Endothelial cell of umbilical vein (primary cell): ENCODE results near the gene ACTR2. TPM values are rescaled to one million over a fixed set of nuclear protein-coding genes. Genes with fewer than 3 reads are reported as not detected.

Source experiments
- BruUV-seq: library from RNA; stranded (reverse); fragments of 400-500 nt; replicated peaks from 2 replicates; lab custom pipeline; 2021; lab: Mats Ljungman, UMichigan
- CTCF ChIA-PET: fragments of 300-600, 350-600 bp; sonication (Branson Sonifier 250); formaldehyde crosslinking; loops from one replicate; lab custom pipeline; 2021; ENCODE audit warnings: antibody characterized with exemption, inconsistent platforms; lab: Charles Lee
- POLR2A ChIA-PET: fragments of 300-600, 350-600 bp; sonication (Branson Sonifier 250); formaldehyde crosslinking; loops from one replicate; lab custom pipeline; 2021; ENCODE audit warnings: antibody characterized with exemption, inconsistent platforms; lab: Charles Lee
- DNase-seq: peaks from one replicate; pipeline ENCODE4 v3.0.0-alpha.2; 2011; ENCODE audit warnings: low read depth, low spot score
- FAIRE-seq: peaks from 2 replicates; lab custom pipeline; 2011; peaks lifted over from hg19 to GRCh38; lab: Jason Lieb, UNC
- H2AFZ ChIP-seq: 2 replicates; pipeline ENCODE4 v1.6.0; 2012; ENCODE audit warnings: low read depth, low read length, control low read depth, inconsistent platforms
- H3K27ac ChIP-seq: 2 replicates; pipeline ENCODE4 v1.5.1; 2011; ENCODE audit warnings: low read depth, mild to moderate bottlenecking, control low read depth, low read length, moderate library complexity; ENCODE audit not compliant: insufficient read depth
- H3K27me3 ChIP-seq, 2 experiments: 2 replicates each; pipeline versions ENCODE4 v1.6.0 to v1.6.1; 2011; ENCODE audit warnings: low read length in 2 of 2, mixed read lengths in 1 of 2; ENCODE audit not compliant: control insufficient read depth in 2 of 2, insufficient read depth in 2 of 2
- H3K36me3 ChIP-seq, 2 experiments: 2 replicates in 1 of 2; 3 replicates in 1 of 2; pipeline ENCODE4 v1.5.1; 2011; ENCODE audit warnings: low read length in 2 of 2, mild to moderate bottlenecking in 1 of 2, moderate library complexity in 1 of 2; ENCODE audit not compliant: control insufficient read depth in 2 of 2, insufficient read depth in 2 of 2; ENCODE audit errors: extremely low read depth in 1 of 2
- H3K4me1 ChIP-seq: 3 replicates; pipeline ENCODE4 v1.5.1; 2011; ENCODE audit warnings: mild to moderate bottlenecking, low read length; ENCODE audit not compliant: control insufficient read depth, insufficient read depth; ENCODE audit errors: extremely low read depth
- H3K4me2 ChIP-seq: 2 replicates; pipeline ENCODE4 v1.6.1; 2011; ENCODE audit warnings: low read length, control low read depth, mixed read lengths; ENCODE audit not compliant: insufficient read depth
- H3K4me3 ChIP-seq, 3 experiments: fragments of 200-600 bp in 1 of 3; sonication (generic), shearing (Covaris generic) in 1 of 3; replicated peaks in 1 of 3; 2 replicates each; pipeline ENCODE4 v1.5.1; 2011 to 2016; ENCODE audit warnings: control low read depth in 3 of 3, low read length in 3 of 3, mild to moderate bottlenecking in 2 of 3, inconsistent platforms in 1 of 3, low read depth in 1 of 3, moderate library complexity in 1 of 3; ENCODE audit not compliant: insufficient read depth in 1 of 3
- H3K79me2 ChIP-seq: 2 replicates; pipeline ENCODE4 v1.6.0; 2012; ENCODE audit warnings: low read length, inconsistent platforms; ENCODE audit not compliant: control insufficient read depth, insufficient read depth
- H3K9ac ChIP-seq: replicated peaks from 2 replicates; pipeline ENCODE3; 2011; ENCODE audit warnings: low read length, control low read depth; ENCODE audit not compliant: insufficient read depth; ENCODE audit errors: extremely low read depth
- H3K9me1 ChIP-seq: replicated peaks from 3 replicates; pipeline ENCODE4 v1.6.0; 2011; ENCODE audit warnings: mild to moderate bottlenecking, low read length; ENCODE audit not compliant: control insufficient read depth, insufficient read depth; ENCODE audit errors: extremely low read depth
- H3K9me3 ChIP-seq: replicated peaks from 2 replicates; pipeline ENCODE4 v1.5.1; 2012; ENCODE audit warnings: low read length, inconsistent platforms; ENCODE audit not compliant: control insufficient read depth, insufficient read depth
- H4K20me1 ChIP-seq: replicated peaks from 2 replicates; pipeline ENCODE3; 2011; ENCODE audit warnings: mild to moderate bottlenecking, low read length; ENCODE audit not compliant: control insufficient read depth, insufficient read depth; ENCODE audit errors: extremely low read depth
- EZH2 ChIP-seq: IDR thresholded peaks from 2 replicates; pipeline ENCODE4 v1.6.1; 2012; ENCODE audit warnings: borderline replicate concordance, low read depth, mild to moderate bottlenecking, moderate library complexity, low read length, inconsistent platforms; ENCODE audit not compliant: severe bottlenecking
- FOS ChIP-seq: IDR thresholded peaks from 2 replicates; pipeline ENCODE4 v1.6.1; 2011; ENCODE audit warnings: mild to moderate bottlenecking, low read length, moderate library complexity, borderline replicate concordance; ENCODE audit not compliant: insufficient read depth
- GATA2 ChIP-seq: IDR thresholded peaks from 2 replicates; pipeline ENCODE4 v1.7.0; 2011; ENCODE audit warnings: low read depth, mild to moderate bottlenecking, moderate library complexity, mixed read lengths, low read length; ENCODE audit not compliant: insufficient read length, insufficient read depth
- JUN ChIP-seq: IDR thresholded peaks from 2 replicates; pipeline ENCODE4 v1.6.1; 2011; ENCODE audit warnings: borderline replicate concordance, low read depth; ENCODE audit not compliant: insufficient read length, insufficient read depth
- POLR2AphosphoS5 ChIP-seq: IDR thresholded peaks from 2 replicates; pipeline ENCODE4 v1.6.1; 2012; ENCODE audit warnings: low read depth, mild to moderate bottlenecking, control low read depth, low read length, moderate library complexity; ENCODE audit not compliant: insufficient read depth
- dilution Hi-C: fragments of 300-500 bp; cut with MboI; formaldehyde crosslinking; loops from one replicate; pipeline ENCODE4 v1.15.0; 2019; ENCODE audit warnings: low sequenced_read_pairs; ENCODE audit not compliant: extremely low pct_ligation_motif_present
- intact Hi-C: fragments of 100-400 bp; cut with micrococcal nuclease; formaldehyde crosslinking; loops from one replicate; pipeline ENCODE4 v1.10.0; 2022
- polyA plus RNA-seq, 4 experiments: library from polyadenylated mRNA; depleted of rRNA in 3 of 4; stranded (reverse) in 3 of 4; unstranded in 1 of 4; fragments of >200 nt; gene quantifications; 2 replicates each; pipeline versions ENCODE4 v1.2.1 to v1.2.3, GENCODE V29; 2011 to 2012; ENCODE audit warnings: missing spikeins in 1 of 4
- total RNA-seq: library from RNA; stranded (reverse); gene quantifications from 2 replicates; pipeline ENCODE4 v1.2.3, GENCODE V29; 2021
- TF ChIP-seq, protein P1 (sequence below), 2 donors: IDR thresholded peaks; 1 replicate in 1 of 2; 2 replicates in 1 of 2; pipeline ENCODE4 v1.5.1; 2011; ENCODE audit warnings: low read length in 2 of 2, mild to moderate bottlenecking in 2 of 2, moderate library complexity in 2 of 2, control low read depth in 1 of 2, inconsistent platforms in 1 of 2, low read depth in 1 of 2; ENCODE audit not compliant: insufficient read depth in 1 of 2; ENCODE audit errors: extremely low read depth in 1 of 2
- TF ChIP-seq, protein P2 (sequence below): IDR thresholded peaks from 2 replicates; pipeline ENCODE4 v1.6.1; 2011; ENCODE audit not compliant: insufficient read depth, insufficient read length

The ACTR2 gene
- total and polyA plus RNA-seq, 2 donors (not counting 3 experiments of a cell fraction or from before 2014, with no cell fraction given), result 48.7 to 287 TPM

GRCh38 chr2:65186872-65187851 is 40.5 kb upstream of the ACTR2 start:
- TF ChIP-seq FOS (no peak), GATA2 (no peak), POLR2AphosphoS5 (no peak), JUN (no peak), EZH2 (no peak)
- TF ChIP-seq, protein P1, sequence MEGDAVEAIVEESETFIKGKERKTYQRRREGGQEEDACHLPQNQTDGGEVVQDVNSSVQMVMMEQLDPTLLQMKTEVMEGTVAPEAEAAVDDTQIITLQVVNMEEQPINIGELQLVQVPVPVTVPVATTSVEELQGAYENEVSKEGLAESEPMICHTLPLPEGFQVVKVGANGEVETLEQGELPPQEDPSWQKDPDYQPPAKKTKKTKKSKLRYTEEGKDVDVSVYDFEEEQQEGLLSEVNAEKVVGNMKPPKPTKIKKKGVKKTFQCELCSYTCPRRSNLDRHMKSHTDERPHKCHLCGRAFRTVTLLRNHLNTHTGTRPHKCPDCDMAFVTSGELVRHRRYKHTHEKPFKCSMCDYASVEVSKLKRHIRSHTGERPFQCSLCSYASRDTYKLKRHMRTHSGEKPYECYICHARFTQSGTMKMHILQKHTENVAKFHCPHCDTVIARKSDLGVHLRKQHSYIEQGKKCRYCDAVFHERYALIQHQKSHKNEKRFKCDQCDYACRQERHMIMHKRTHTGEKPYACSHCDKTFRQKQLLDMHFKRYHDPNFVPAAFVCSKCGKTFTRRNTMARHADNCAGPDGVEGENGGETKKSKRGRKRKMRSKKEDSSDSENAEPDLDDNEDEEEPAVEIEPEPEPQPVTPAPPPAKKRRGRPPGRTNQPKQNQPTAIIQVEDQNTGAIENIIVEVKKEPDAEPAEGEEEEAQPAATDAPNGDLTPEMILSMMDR (IDR thresholded peaks at IDR 0.05; ENCODE audit: extremely low read depth in 1 of 2, insufficient read depth in 1 of 2, low read depth in 1 of 2, low read length in 2 of 2), result peak; percentile 87 to 90
- TF ChIP-seq, protein P2, sequence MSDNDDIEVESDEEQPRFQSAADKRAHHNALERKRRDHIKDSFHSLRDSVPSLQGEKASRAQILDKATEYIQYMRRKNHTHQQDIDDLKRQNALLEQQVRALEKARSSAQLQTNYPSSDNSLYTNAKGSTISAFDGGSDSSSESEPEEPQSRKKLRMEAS, result no peak
- Histone ChIP-seq H3K9ac (no peak overlapping the region), H3K4me2 (peak overlapping the region; percentile 9), H3K36me3 (no peaks in the 10 kb centered on the region), H3K9me3 (no peaks in the 10 kb centered on the region), H2AFZ (peak overlapping the region; percentile 84), H4K20me1 (no peaks in the 10 kb centered on the region), H3K9me1 (no peaks in the 10 kb centered on the region), H3K27ac (no peak overlapping the region), H3K4me1 (peaks cover 13% of the 10 kb centered on the region), H3K27me3 (peaks cover 4 to 6% of the 10 kb centered on the region in 2 experiments), H3K79me2 (no peaks in the 10 kb centered on the region), H3K4me3 (no peak overlapping the region)
- ChIA-PET CTCF (interaction anchor here (0.6 to 3.6 kb wide), 38 partner anchors 9 to 387 kb away, joined by 3 to 27 read pairs (median 5); partner anchors contain the start of genes ACTR2 and RAB1A), POLR2A (interaction anchor here (0.7 kb wide), 1 partner anchor 111 kb away, joined by 4 read pairs; no protein-coding TSS in a partner anchor)
- BruUV-seq, result no TSS peak
- dilution Hi-C loops (no loop called here), intact Hi-C loops (loop anchor here (1.0 to 5.0 kb wide), 6 partner anchors 40 to 270 kb away; partner anchors contain the start of genes ACTR2, RAB1A and SLC1A4)
- DNase-seq, result peak; percentile 90
- FAIRE-seq, result peak; percentile 94
